Loucy (cell line): Measurements from ENCODE around the gene SMIM22.

Experiments
- H2AFZ ChIP-seq: fragments of 200-600 bp; sonication (generic); 2 replicates; pipeline ENCODE4 v1.6.0; 2016; ENCODE audit warnings: antibody characterized with exemption, mild to moderate bottlenecking, low read length, moderate library complexity
- H3F3A ChIP-seq: fragments of 200-600 bp; 2 replicates; pipeline ENCODE4 v1.6.0; 2016; ENCODE audit warnings: antibody characterized with exemption, low read depth, mild to moderate bottlenecking
- H3K27me3 ChIP-seq: fragments of 200-600 bp; sonication (generic); 2 replicates; pipeline ENCODE4 v1.6.1; 2014; ENCODE audit warnings: low read length, mild to moderate bottlenecking; ENCODE audit not compliant: insufficient read depth, poor library complexity, severe bottlenecking
- H3K36me3 ChIP-seq: fragments of 200-600 bp; sonication (generic); 2 replicates; pipeline ENCODE4 v1.6.1; 2016; ENCODE audit warnings: low read length; ENCODE audit not compliant: insufficient read depth
- H3K4me1 ChIP-seq: fragments of 200-600 bp; sonication (generic); 2 replicates; pipeline ENCODE4 v1.5.1; 2014; ENCODE audit warnings: low read length, mild to moderate bottlenecking; ENCODE audit not compliant: insufficient read depth, poor library complexity, severe bottlenecking
- H3K4me2 ChIP-seq: fragments of 200-600 bp; sonication (generic); 2 replicates; pipeline ENCODE4 v1.6.0; 2014; ENCODE audit warnings: antibody characterized with exemption, low read length, low read depth, mild to moderate bottlenecking; ENCODE audit not compliant: poor library complexity, severe bottlenecking
- H3K4me3 ChIP-seq: fragments of 200-600 bp; sonication (generic); 2 replicates; pipeline ENCODE4 v1.5.1; 2014; ENCODE audit warnings: low read length, mild to moderate bottlenecking, mixed read lengths; ENCODE audit not compliant: poor library complexity, severe bottlenecking
- H3K79me2 ChIP-seq: fragments of 200-600 bp; sonication (generic); 2 replicates; pipeline ENCODE4 v1.6.1; 2014; ENCODE audit warnings: low read length; ENCODE audit not compliant: insufficient read depth
- H3K9ac ChIP-seq: fragments of 200-600 bp; sonication (generic); 2 replicates; pipeline ENCODE4 v1.6.0; 2014; ENCODE audit warnings: mild to moderate bottlenecking, low read depth, low read length, moderate library complexity; ENCODE audit not compliant: poor library complexity, severe bottlenecking
- H3K9me2 ChIP-seq: fragments of 200-600 bp; sonication (generic); replicated peaks from 2 replicates; pipeline ENCODE4 v1.6.1; 2016; ENCODE audit warnings: low read depth, low read length, mixed read lengths
- H3K9me3 ChIP-seq: fragments of 200-600 bp; sonication (generic); 2 replicates; pipeline ENCODE4 v1.6.1; 2014; ENCODE audit warnings: mild to moderate bottlenecking, antibody characterized with exemption, low read length, low read depth; ENCODE audit not compliant: insufficient read depth
- H4K20me1 ChIP-seq: fragments of 200-600 bp; sonication (generic); 2 replicates; pipeline ENCODE4 v1.6.0; 2014; ENCODE audit warnings: antibody characterized with exemption, low read length, mild to moderate bottlenecking; ENCODE audit not compliant: insufficient read depth, poor library complexity, severe bottlenecking
- CTCF ChIP-seq: fragments of 200-600 bp; sonication (generic); conservative IDR thresholded peaks from 2 replicates; pipeline ENCODE4 v1.5.1; 2014; ENCODE audit warnings: mild to moderate bottlenecking, antibody characterized with exemption, low read length
- EZH2phosphoT487 ChIP-seq: fragments of 200-600 bp; IDR thresholded peaks from 2 replicates; pipeline ENCODE4 v1.6.1; 2018; ENCODE audit warnings: antibody characterized with exemption, mild to moderate bottlenecking, moderate library complexity, borderline replicate concordance

SMIM22 gene

GRCh38 chr16:4769306-4769638 is 25.9 kb upstream of the SMIM22 start:
- Histone ChIP-seq H2AFZ (0 out of 2 replicates have a peak overlapping the region, but pooled peaks have one; percentile 27), H3F3A (no peaks in the 10 kb centered on the region), H3K4me2 (no peak overlapping the region), H3K4me1 (no peaks in the 10 kb centered on the region), H3K4me3 (no peak overlapping the region), H3K9me3 (no peaks in the 10 kb centered on the region), H3K27me3 (no peaks in the 10 kb centered on the region), H3K9me2 (no peaks in the 10 kb centered on the region), H3K9ac (no peak overlapping the region), H4K20me1 (no peaks in the 10 kb centered on the region), H3K79me2 (peaks cover 14% of the 10 kb centered on the region), H3K36me3 (no peaks in the 10 kb centered on the region)
- TF ChIP-seq EZH2phosphoT487 = no peak
- TF ChIP-seq CTCF = no peak

DNA sequence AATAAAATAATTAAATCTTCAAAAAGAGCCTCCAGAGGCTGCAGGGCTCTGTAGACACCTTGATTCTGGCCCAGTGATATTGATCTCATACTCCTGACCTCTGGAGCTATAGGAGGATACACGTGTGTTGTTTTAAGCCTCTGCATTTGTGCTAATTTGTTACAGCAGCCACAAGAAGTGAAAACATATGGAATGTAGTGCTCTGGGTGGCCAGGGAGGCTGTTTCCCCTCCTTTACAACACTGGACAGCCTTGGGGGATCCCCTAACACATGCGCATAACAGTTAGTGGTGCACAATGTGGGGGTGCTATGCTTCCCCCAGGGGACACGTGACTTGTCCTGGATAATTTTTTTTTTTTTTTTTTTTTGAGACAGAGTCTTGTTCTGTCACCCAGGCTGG is 23.5 kb upstream of the SMIM22 start:
- Histone ChIP-seq H3K9ac (no peak overlapping the region), H3K27me3 (no peaks in the 10 kb centered on the region), H3K79me2 (peaks cover 2% of the 10 kb centered on the region), H3K9me3 (no peaks in the 10 kb centered on the region), H3F3A (no peaks in the 10 kb centered on the region), H3K4me1 (no peaks in the 10 kb centered on the region), H3K4me2 (no peak overlapping the region), H3K4me3 (no peak overlapping the region), H4K20me1 (no peaks in the 10 kb centered on the region), H3K36me3 (no peaks in the 10 kb centered on the region), H3K9me2 (no peaks in the 10 kb centered on the region), H2AFZ (no peak overlapping the region)
- TF ChIP-seq EZH2phosphoT487 (no peak), CTCF (no peak)

DNA sequence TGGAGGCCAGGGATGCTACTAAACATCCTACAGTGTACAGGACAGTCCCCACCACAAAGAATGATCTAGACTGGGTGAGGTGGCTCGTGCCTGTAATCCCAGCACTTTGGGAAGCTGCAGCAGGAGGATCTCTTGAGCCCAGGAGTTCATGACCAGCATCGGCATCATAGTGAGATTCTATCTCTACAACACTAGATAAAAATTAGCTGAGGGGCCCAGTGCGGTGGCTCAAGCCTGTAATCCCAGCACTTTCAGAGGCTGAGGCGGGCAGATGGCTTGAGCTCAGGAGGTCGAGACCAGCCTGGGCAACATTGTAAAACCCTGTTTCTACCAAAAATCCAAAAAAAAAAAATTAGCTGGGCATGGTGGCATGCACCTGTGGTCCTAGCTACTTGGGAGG is 22.8 kb upstream of the SMIM22 start:
- Histone ChIP-seq H2AFZ (no peak overlapping the region), H3K9ac (no peak overlapping the region), H3F3A (no peaks in the 10 kb centered on the region), H3K9me3 (no peaks in the 10 kb centered on the region), H3K79me2 (no peaks in the 10 kb centered on the region), H3K27me3 (no peaks in the 10 kb centered on the region), H3K36me3 (no peaks in the 10 kb centered on the region), H3K4me3 (no peak overlapping the region), H4K20me1 (no peaks in the 10 kb centered on the region), H3K4me2 (no peak overlapping the region), H3K9me2 (no peaks in the 10 kb centered on the region), H3K4me1 (no peaks in the 10 kb centered on the region)
- TF ChIP-seq EZH2phosphoT487 (no peak), CTCF (no peak)
